Mucosa of rectum (tissue), 2 donors: ENCODE data around the gene CCDC85A.

Experiments
- H3K27ac ChIP-seq, 2 donors: one replicate each; pipeline ENCODE4 v1.7.0; 2013; ENCODE audit warnings: inconsistent platforms in 2 of 2, low read depth in 2 of 2, low read length in 2 of 2
- H3K27me3 ChIP-seq, 2 donors: one replicate each; pipeline ENCODE4 v1.7.0; 2013; ENCODE audit warnings: low read length in 2 of 2; ENCODE audit not compliant: control insufficient read depth in 2 of 2, insufficient read depth in 2 of 2
- H3K36me3 ChIP-seq, 2 donors: one replicate each; pipeline ENCODE4 v1.7.0; 2013; ENCODE audit warnings: low read length in 2 of 2; ENCODE audit not compliant: control insufficient read depth in 2 of 2, insufficient read depth in 2 of 2
- H3K4me1 ChIP-seq, 2 donors: one replicate each; pipeline ENCODE4 v1.7.0; 2013; ENCODE audit warnings: low read length in 2 of 2, mild to moderate bottlenecking in 1 of 2; ENCODE audit not compliant: control insufficient read depth in 2 of 2, insufficient read depth in 2 of 2
- H3K4me3 ChIP-seq, 2 donors: one replicate each; pipeline ENCODE4 v1.7.0; 2013; ENCODE audit warnings: low read length in 2 of 2
- H3K9ac ChIP-seq, 2 donors: one replicate each; pipeline ENCODE4 v1.7.0; 2013; ENCODE audit warnings: low read length in 2 of 2, low read depth in 1 of 2, mild to moderate bottlenecking in 1 of 2
- H3K9me3 ChIP-seq, 2 donors: one replicate each; pipeline ENCODE4 v1.7.0; 2013; ENCODE audit warnings: low read length in 2 of 2; ENCODE audit not compliant: control insufficient read depth in 2 of 2
- donor health status: healthy.
- donor health status: Normal muscosa, but diverticular disease.

The CCDC85A gene

GRCh38 chr2:56232912-56233311, 49.1 kb downstream of the CCDC85A start:
- Histone ChIP-seq H3K27ac (no peak overlapping the region), H3K4me3 (no peak overlapping the region), H3K9me3 (no peaks in the 10 kb centered on the region)

GRCh38 chr2:56234241-56234640, 50.5 kb downstream of the CCDC85A start:
- Histone ChIP-seq H3K4me1 (no peaks in the 10 kb centered on the region), H3K36me3 (no peaks in the 10 kb centered on the region), H3K27ac (no peak overlapping the region), H3K27me3 (no peaks in the 10 kb centered on the region), H3K9me3 (no peaks in the 10 kb centered on the region), H3K9ac (no peak overlapping the region), H3K4me3 (no peak overlapping the region)

More at GRCh38 chr2:56232912-56233311, 49.1 kb downstream of the CCDC85A start:
- no peak overlapping the region for H3K9ac ChIP-seq
- H3K4me1 ChIP-seq: no peaks in the 10 kb centered on the region
- no peaks in the 10 kb centered on the region for H3K36me3 ChIP-seq
- no peaks in the 10 kb centered on the region for H3K27me3 ChIP-seq

GRCh38 chr2:56239030-56239429, 55.2 kb downstream of the CCDC85A start:
- Histone ChIP-seq H3K27ac (no peak overlapping the region), H3K4me1 (no peaks in the 10 kb centered on the region), H3K9ac (no peak overlapping the region), H3K27me3 (no peaks in the 10 kb centered on the region), H3K4me3 (no peak overlapping the region), H3K36me3 (no peaks in the 10 kb centered on the region), H3K9me3 (no peaks in the 10 kb centered on the region)

GRCh38 chr2:56239437-56239836, 55.6 kb downstream of the CCDC85A start:
- H3K36me3 ChIP-seq: no peaks in the 10 kb centered on the region
- no peak overlapping the region for H3K9ac ChIP-seq
- no peak overlapping the region for H3K27ac ChIP-seq

GRCh38 chr2:56240210-56240609, 56.4 kb downstream of the CCDC85A start:
- no peak overlapping the region for H3K27ac ChIP-seq
- H3K27me3 ChIP-seq: no peaks in the 10 kb centered on the region
- H3K9me3 ChIP-seq: no peaks in the 10 kb centered on the region
- H3K4me3 ChIP-seq: no peak overlapping the region
- H3K36me3 ChIP-seq: no peaks in the 10 kb centered on the region
- H3K9ac ChIP-seq: no peak overlapping the region
- H3K4me1 ChIP-seq: no peaks in the 10 kb centered on the region

More at GRCh38 chr2:56239437-56239836, 55.6 kb downstream of the CCDC85A start:
- Histone ChIP-seq H3K27me3 (no peaks in the 10 kb centered on the region), H3K4me3 (no peak overlapping the region), H3K9me3 (no peaks in the 10 kb centered on the region), H3K4me1 (no peaks in the 10 kb centered on the region)

GRCh38 chr2:56244506-56244905, 60.7 kb downstream of the CCDC85A start:
- Histone ChIP-seq H3K27me3 (no peaks in the 10 kb centered on the region), H3K36me3 (no peaks in the 10 kb centered on the region), H3K9me3 (no peaks in the 10 kb centered on the region), H3K4me1 (no peaks in the 10 kb centered on the region), H3K9ac (no peak overlapping the region), H3K4me3 (no peak overlapping the region), H3K27ac (no peak overlapping the region)

- Histone ChIP-seq H3K9ac (no peak overlapping the region), H3K36me3 (no peaks in the 10 kb centered on the region), H3K4me1 (no peaks in the 10 kb centered on the region), H3K4me3 (no peak overlapping the region), H3K27me3 (no peaks in the 10 kb centered on the region), H3K27ac (no peak overlapping the region), H3K9me3 (no peaks in the 10 kb centered on the region)
Measured at GRCh38 chr2:56244911-56245530, 61.2 kb downstream of the CCDC85A start.

- Histone ChIP-seq H3K9me3 (no peaks in the 10 kb centered on the region), H3K27ac (no peak overlapping the region), H3K4me1 (no peaks in the 10 kb centered on the region), H3K9ac (no peak overlapping the region), H3K4me3 (no peak overlapping the region), H3K36me3 (no peaks in the 10 kb centered on the region), H3K27me3 (no peaks in the 10 kb centered on the region)
Measured at GRCh38 chr2:56248965-56249742, 65.4 kb downstream of the CCDC85A start.

- no peaks in the 10 kb centered on the region for H3K9me3 ChIP-seq
- H3K4me3 ChIP-seq: no peak overlapping the region
- H3K9ac ChIP-seq: no peak overlapping the region
- H3K27me3 ChIP-seq: no peaks in the 10 kb centered on the region
- no peaks in the 10 kb centered on the region for H3K4me1 ChIP-seq
- H3K27ac ChIP-seq: no peak overlapping the region
- H3K36me3 ChIP-seq: no peaks in the 10 kb centered on the region
Measured at GRCh38 chr2:56250153-56250729, 66.5 kb downstream of the CCDC85A start.

- Histone ChIP-seq H3K9me3 (no peaks in the 10 kb centered on the region), H3K36me3 (no peaks in the 10 kb centered on the region), H3K27me3 (no peaks in the 10 kb centered on the region), H3K27ac (no peak overlapping the region), H3K4me3 (no peak overlapping the region), H3K4me1 (no peaks in the 10 kb centered on the region), H3K9ac (no peak overlapping the region)
Measured at GRCh38 chr2:56260415-56260814, 76.6 kb downstream of the CCDC85A start.
